Measurements from ENCODE around the gene PNKP.

Gene PNKP

GRCh38 chr19:49866933-49867782 is at the start of gene PNKP (continued):
- TF ChIP-seq ZNF169 (tag by site-specific recombination; IDR thresholded peaks at IDR 0.05), result 0 out of 2 replicates have a peak, but pooled peaks have one; percentile 6
- no peak for TF ChIP-seq GFI1B (tag by site-specific recombination; IDR thresholded peaks at IDR 0.05)
- TF ChIP-seq ZNF513 (tag by site-specific recombination; IDR thresholded peaks at IDR 0.05), result 0 out of 2 replicates have a peak, but pooled peaks have one; percentile 78
- TF ChIP-seq, protein P1, sequence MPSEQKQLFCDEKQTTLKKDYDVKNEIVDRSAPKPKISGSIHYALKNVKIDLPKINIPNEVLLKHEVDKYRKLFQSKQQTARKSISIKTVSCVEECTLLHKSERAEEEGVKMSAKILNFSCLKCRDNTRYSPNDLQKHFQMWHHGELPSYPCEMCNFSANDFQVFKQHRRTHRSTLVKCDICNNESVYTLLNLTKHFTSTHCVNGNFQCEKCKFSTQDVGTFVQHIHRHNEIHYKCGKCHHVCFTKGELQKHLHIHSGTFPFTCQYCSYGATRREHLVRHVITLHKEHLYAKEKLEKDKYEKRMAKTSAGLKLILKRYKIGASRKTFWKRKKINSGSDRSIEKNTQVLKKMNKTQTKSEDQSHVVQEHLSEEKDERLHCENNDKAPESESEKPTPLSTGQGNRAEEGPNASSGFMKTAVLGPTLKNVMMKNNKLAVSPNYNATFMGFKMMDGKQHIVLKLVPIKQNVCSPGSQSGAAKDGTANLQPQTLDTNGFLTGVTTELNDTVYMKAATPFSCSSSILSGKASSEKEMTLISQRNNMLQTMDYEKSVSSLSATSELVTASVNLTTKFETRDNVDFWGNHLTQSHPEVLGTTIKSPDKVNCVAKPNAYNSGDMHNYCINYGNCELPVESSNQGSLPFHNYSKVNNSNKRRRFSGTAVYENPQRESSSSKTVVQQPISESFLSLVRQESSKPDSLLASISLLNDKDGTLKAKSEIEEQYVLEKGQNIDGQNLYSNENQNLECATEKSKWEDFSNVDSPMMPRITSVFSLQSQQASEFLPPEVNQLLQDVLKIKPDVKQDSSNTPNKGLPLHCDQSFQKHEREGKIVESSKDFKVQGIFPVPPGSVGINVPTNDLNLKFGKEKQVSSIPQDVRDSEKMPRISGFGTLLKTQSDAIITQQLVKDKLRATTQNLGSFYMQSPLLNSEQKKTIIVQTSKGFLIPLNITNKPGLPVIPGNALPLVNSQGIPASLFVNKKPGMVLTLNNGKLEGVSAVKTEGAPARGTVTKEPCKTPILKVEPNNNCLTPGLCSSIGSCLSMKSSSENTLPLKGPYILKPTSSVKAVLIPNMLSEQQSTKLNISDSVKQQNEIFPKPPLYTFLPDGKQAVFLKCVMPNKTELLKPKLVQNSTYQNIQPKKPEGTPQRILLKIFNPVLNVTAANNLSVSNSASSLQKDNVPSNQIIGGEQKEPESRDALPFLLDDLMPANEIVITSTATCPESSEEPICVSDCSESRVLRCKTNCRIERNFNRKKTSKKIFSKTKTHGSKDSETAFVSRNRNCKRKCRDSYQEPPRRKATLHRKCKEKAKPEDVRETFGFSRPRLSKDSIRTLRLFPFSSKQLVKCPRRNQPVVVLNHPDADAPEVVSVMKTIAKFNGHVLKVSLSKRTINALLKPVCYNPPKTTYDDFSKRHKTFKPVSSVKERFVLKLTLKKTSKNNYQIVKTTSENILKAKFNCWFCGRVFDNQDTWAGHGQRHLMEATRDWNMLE (tag by site-specific recombination; conservative IDR thresholded peaks at IDR 0.05; ENCODE audit: low read depth), result peak; percentile 75
- TF ChIP-seq GLI4 (tag by site-specific recombination; IDR thresholded peaks at IDR 0.05), result no peak
- no peak for TF ChIP-seq TCF7L2 (IDR thresholded peaks at IDR 0.05; ENCODE audit: borderline replicate concordance, low read depth, low read length)
- TF ChIP-seq CTCF (tag by site-specific recombination; IDR thresholded peaks at IDR 0.05), result peak; percentile 49; the same call in 1 of the 2 replicates
- no peak for TF ChIP-seq TRIM28 (IDR thresholded peaks at IDR 0.05; ENCODE audit: borderline replicate concordance, low read length)
- TF ChIP-seq, protein P2, sequence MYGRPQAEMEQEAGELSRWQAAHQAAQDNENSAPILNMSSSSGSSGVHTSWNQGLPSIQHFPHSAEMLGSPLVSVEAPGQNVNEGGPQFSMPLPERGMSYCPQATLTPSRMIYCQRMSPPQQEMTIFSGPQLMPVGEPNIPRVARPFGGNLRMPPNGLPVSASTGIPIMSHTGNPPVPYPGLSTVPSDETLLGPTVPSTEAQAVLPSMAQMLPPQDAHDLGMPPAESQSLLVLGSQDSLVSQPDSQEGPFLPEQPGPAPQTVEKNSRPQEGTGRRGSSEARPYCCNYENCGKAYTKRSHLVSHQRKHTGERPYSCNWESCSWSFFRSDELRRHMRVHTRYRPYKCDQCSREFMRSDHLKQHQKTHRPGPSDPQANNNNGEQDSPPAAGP (tag by site-specific recombination; IDR thresholded peaks at IDR 0.05), result peak; percentile 58; the same call in 1 of the 2 replicates
- peak; percentile 47; the same call in 1 of the 2 replicates for TF ChIP-seq HIC1 (tag by site-specific recombination; IDR thresholded peaks at IDR 0.05)
- TF ChIP-seq ZNF658 (tag by site-specific recombination; IDR thresholded peaks at IDR 0.05), result no peak
- peak; percentile 73; the same call in 1 of the 2 replicates for TF ChIP-seq MZF1 (tag by site-specific recombination; IDR thresholded peaks at IDR 0.05; ENCODE audit: borderline replicate concordance)
- TF ChIP-seq, protein P3, sequence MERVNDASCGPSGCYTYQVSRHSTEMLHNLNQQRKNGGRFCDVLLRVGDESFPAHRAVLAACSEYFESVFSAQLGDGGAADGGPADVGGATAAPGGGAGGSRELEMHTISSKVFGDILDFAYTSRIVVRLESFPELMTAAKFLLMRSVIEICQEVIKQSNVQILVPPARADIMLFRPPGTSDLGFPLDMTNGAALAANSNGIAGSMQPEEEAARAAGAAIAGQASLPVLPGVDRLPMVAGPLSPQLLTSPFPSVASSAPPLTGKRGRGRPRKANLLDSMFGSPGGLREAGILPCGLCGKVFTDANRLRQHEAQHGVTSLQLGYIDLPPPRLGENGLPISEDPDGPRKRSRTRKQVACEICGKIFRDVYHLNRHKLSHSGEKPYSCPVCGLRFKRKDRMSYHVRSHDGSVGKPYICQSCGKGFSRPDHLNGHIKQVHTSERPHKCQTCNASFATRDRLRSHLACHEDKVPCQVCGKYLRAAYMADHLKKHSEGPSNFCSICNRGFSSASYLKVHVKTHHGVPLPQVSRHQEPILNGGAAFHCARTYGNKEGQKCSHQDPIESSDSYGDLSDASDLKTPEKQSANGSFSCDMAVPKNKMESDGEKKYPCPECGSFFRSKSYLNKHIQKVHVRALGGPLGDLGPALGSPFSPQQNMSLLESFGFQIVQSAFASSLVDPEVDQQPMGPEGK (tag by site-specific recombination; IDR thresholded peaks at IDR 0.05), result peak; percentile 95
- TF ChIP-seq ZNF394 (tag by site-specific recombination; IDR thresholded peaks at IDR 0.05; ENCODE audit: borderline replicate concordance), result peak; percentile 12; the same call in 1 of the 2 replicates
- no peak for TF ChIP-seq BCL11A (tag by site-specific recombination; IDR thresholded peaks at IDR 0.05; ENCODE audit: low read depth)
- TF ChIP-seq RBAK (tag by site-specific recombination; IDR thresholded peaks at IDR 0.05), result peak; percentile 11; the same call in 1 of the 2 replicates
- peak; percentile 90 for TF ChIP-seq ZXDB (tag by site-specific recombination; IDR thresholded peaks at IDR 0.05)
- TF ChIP-seq ZBTB8A (tag by site-specific recombination; IDR thresholded peaks at IDR 0.05), result no peak; the same call in 1 of the 2 replicates
- TF ChIP-seq ZNF133 (tag by site-specific recombination; IDR thresholded peaks at IDR 0.05), result no peak

Measured in HEK293 (cell line).